ENCODE results near the gene CEP44.

DNA sequence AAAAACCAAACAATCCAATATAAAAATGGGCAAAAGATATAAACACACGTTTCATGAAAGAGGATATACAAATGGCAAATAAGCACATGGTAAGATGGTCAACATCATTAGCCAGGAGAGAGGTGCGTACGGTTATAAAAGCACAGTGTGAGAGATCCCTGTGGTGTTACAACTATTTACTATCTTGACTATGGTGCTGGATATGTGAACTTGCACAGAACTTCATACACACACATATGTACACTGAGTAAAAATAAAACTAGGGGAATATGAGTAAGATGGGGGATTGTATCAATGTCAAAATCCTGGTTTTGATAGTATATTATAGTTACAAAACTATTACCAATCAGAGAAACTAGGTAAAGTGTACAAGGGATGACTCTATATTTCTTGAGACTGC, 8.6 kb upstream of the CEP44 start:
- TF ChIP-seq, protein P1, sequence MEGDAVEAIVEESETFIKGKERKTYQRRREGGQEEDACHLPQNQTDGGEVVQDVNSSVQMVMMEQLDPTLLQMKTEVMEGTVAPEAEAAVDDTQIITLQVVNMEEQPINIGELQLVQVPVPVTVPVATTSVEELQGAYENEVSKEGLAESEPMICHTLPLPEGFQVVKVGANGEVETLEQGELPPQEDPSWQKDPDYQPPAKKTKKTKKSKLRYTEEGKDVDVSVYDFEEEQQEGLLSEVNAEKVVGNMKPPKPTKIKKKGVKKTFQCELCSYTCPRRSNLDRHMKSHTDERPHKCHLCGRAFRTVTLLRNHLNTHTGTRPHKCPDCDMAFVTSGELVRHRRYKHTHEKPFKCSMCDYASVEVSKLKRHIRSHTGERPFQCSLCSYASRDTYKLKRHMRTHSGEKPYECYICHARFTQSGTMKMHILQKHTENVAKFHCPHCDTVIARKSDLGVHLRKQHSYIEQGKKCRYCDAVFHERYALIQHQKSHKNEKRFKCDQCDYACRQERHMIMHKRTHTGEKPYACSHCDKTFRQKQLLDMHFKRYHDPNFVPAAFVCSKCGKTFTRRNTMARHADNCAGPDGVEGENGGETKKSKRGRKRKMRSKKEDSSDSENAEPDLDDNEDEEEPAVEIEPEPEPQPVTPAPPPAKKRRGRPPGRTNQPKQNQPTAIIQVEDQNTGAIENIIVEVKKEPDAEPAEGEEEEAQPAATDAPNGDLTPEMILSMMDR (conservative IDR thresholded peaks at IDR 0.05 in 1 of 2, IDR thresholded peaks at IDR 0.05 in 1 of 2; ENCODE audit: low read depth in 1 of 2, low read length in 2 of 2) = no peak
- no peak for TF ChIP-seq EZH2 (IDR thresholded peaks at IDR 0.05; ENCODE audit: low read length, missing control alignments)
